PC-9 (cell line): ENCODE results near the gene MEGF8. TPM values are rescaled to one million over a fixed set of nuclear protein-coding genes. Genes with fewer than 3 reads are reported as not detected.

Source experiments
- BruUV-seq: library from RNA; stranded (reverse); fragments of 400-500 nt; replicated peaks from 2 replicates; lab custom pipeline; 2021; lab: Mats Ljungman, UMichigan
- CTCF ChIA-PET: fragments of 300-600 bp; sonication (Branson Sonifier 250); formaldehyde crosslinking; loops from one replicate; lab custom pipeline; 2022; ENCODE audit warnings: antibody characterized with exemption; lab: Charles Lee
- POLR2A ChIA-PET: fragments of 300-600 bp; sonication (Branson Sonifier 250); formaldehyde crosslinking; loops from one replicate; lab custom pipeline; 2022; ENCODE audit warnings: antibody characterized with exemption; ENCODE audit not compliant: unreplicated experiment; lab: Charles Lee
- DNase-seq, 2 experiments: peaks; one replicate each; pipeline versions ENCODE4 v3.0.0 to v3.0.0-alpha.2; 2015 to 2022; ENCODE audit warnings: mixed read lengths in 1 of 2
- H2AFZ ChIP-seq: fragments of 200-600 bp; sonication (generic); 2 replicates; pipeline ENCODE4 v1.8.1; 2017; ENCODE audit warnings: antibody characterized with exemption
- H3F3A ChIP-seq: fragments of 200-600 bp; sonication (generic); 2 replicates; pipeline ENCODE4 v1.8.1; 2017; ENCODE audit warnings: antibody characterized with exemption, mild to moderate bottlenecking, low read depth; ENCODE audit not compliant: insufficient read depth
- H3K27ac ChIP-seq: fragments of 200-600 bp; sonication (generic); 2 replicates; pipeline ENCODE4 v1.6.1; 2016; ENCODE audit warnings: mixed run types
- H3K27me3 ChIP-seq: fragments of 200-600 bp; sonication (generic); 2 replicates; pipeline ENCODE4 v1.6.1; 2016; ENCODE audit warnings: low read depth, mixed run types; ENCODE audit not compliant: insufficient read depth
- H3K36me3 ChIP-seq: fragments of 200-600 bp; sonication (generic); 2 replicates; pipeline ENCODE4 v1.6.1; 2016; ENCODE audit warnings: low read depth, mixed run types
- H3K4me1 ChIP-seq: fragments of 200-600 bp; sonication (generic); replicated peaks from 2 replicates; pipeline ENCODE4 v1.6.1; 2016; ENCODE audit warnings: mixed run types; ENCODE audit not compliant: insufficient read depth
- H3K4me2 ChIP-seq: fragments of 200-600 bp; sonication (generic); 2 replicates; pipeline ENCODE4 v1.6.1; 2017; ENCODE audit warnings: mixed run types
- H3K4me3 ChIP-seq: fragments of 200-600 bp; sonication (generic); 2 replicates; pipeline ENCODE4 v1.6.1; 2016; ENCODE audit warnings: mixed run types
- H3K79me2 ChIP-seq: fragments of 200-600 bp; sonication (generic); 2 replicates; pipeline ENCODE4 v1.6.1; 2017; ENCODE audit warnings: low read depth, mixed run types
- H3K9me2 ChIP-seq: fragments of 200-600 bp; sonication (generic); 2 replicates; pipeline ENCODE4 v1.8.1; 2017; ENCODE audit warnings: mild to moderate bottlenecking; ENCODE audit not compliant: insufficient read depth
- H3K9me3 ChIP-seq: fragments of 200-600 bp; sonication (generic); 2 replicates; pipeline ENCODE4 v1.8.1; 2016; ENCODE audit warnings: low read depth; ENCODE audit not compliant: insufficient read depth
- H4K20me1 ChIP-seq: fragments of 200-600 bp; sonication (generic); 2 replicates; pipeline ENCODE4 v1.8.1; 2017; ENCODE audit not compliant: insufficient read depth
- EZH2 ChIP-seq: fragments of 200-600 bp; sonication (generic); IDR thresholded peaks from 2 replicates; pipeline ENCODE4 v1.8.0; 2017; ENCODE audit warnings: antibody characterized with exemption, low read depth
- intact Hi-C: fragments of 100-400 bp; cut with micrococcal nuclease; formaldehyde crosslinking; loops from one replicate; pipeline ENCODE4 v1.10.0; 2022; ENCODE audit not compliant: unreplicated experiment
- total RNA-seq: library from RNA; stranded (reverse); gene quantifications from 2 replicates; pipeline ENCODE4 v1.2.3, GENCODE V29; 2021
- TF ChIP-seq, protein P1 (sequence below): fragments of 200-600 bp; sonication (generic); conservative IDR thresholded peaks from 2 replicates; pipeline ENCODE4 v1.6.1; 2017; ENCODE audit warnings: mixed run types, antibody characterized with exemption, mild to moderate bottlenecking, moderate library complexity

MEGF8 gene
- total RNA-seq, 1 experiment from 2014 or later, result 40.6 TPM

DNA sequence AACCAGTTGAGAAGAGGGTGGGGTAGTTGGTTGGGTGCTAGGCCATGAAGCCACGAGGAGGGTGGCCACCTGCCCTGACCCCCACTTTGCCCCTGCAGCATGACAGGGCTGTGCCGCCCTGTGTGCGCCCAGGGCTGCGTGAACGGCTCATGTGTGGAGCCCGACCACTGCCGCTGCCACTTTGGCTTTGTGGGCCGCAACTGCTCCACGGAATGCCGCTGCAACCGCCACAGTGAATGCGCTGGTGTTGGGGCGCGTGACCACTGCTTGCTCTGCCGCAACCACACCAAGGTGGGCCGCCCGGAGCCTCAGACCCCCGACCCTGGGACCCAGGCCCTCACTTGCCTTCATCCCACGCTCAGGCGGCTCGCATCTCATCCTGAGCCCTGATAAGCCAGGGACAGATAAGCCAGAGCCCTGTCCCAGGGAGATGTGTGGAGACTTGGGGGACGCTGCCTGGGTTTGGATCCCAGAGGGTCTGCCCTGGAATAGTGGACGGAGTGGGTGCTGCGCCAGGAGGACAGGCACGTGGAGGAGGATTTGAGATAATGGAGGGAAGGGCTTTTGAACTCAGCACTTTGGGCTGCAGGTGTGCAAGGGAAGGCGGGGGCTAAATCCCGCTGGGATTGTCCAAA lies 44.1 kb downstream of the MEGF8 start:
- Histone ChIP-seq H3K9me2 (no peaks in the 10 kb centered on the region), H3K27me3 (no peaks in the 10 kb centered on the region), H2AFZ (no peak overlapping the region), H3K36me3 (no peaks in the 10 kb centered on the region), H3K79me2 (no peaks in the 10 kb centered on the region), H3F3A (no peaks in the 10 kb centered on the region), H3K4me2 (no peak overlapping the region), H4K20me1 (no peaks in the 10 kb centered on the region), H3K9me3 (no peaks in the 10 kb centered on the region), H3K27ac (no peak overlapping the region), H3K4me3 (no peak overlapping the region), H3K4me1 (no peaks in the 10 kb centered on the region)
- intact Hi-C loops, result no loop called here
- ChIA-PET CTCF (interaction anchor here (1.2 kb wide), 1 partner anchor 69 kb away, joined by 6 read pairs; no protein-coding TSS in a partner anchor), POLR2A (no interaction called here)
- BruUV-seq, result no TSS peak
- no peak for DNase-seq
- TF ChIP-seq EZH2, result no peak
- TF ChIP-seq, protein P1, sequence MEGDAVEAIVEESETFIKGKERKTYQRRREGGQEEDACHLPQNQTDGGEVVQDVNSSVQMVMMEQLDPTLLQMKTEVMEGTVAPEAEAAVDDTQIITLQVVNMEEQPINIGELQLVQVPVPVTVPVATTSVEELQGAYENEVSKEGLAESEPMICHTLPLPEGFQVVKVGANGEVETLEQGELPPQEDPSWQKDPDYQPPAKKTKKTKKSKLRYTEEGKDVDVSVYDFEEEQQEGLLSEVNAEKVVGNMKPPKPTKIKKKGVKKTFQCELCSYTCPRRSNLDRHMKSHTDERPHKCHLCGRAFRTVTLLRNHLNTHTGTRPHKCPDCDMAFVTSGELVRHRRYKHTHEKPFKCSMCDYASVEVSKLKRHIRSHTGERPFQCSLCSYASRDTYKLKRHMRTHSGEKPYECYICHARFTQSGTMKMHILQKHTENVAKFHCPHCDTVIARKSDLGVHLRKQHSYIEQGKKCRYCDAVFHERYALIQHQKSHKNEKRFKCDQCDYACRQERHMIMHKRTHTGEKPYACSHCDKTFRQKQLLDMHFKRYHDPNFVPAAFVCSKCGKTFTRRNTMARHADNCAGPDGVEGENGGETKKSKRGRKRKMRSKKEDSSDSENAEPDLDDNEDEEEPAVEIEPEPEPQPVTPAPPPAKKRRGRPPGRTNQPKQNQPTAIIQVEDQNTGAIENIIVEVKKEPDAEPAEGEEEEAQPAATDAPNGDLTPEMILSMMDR, result no peak

DNA sequence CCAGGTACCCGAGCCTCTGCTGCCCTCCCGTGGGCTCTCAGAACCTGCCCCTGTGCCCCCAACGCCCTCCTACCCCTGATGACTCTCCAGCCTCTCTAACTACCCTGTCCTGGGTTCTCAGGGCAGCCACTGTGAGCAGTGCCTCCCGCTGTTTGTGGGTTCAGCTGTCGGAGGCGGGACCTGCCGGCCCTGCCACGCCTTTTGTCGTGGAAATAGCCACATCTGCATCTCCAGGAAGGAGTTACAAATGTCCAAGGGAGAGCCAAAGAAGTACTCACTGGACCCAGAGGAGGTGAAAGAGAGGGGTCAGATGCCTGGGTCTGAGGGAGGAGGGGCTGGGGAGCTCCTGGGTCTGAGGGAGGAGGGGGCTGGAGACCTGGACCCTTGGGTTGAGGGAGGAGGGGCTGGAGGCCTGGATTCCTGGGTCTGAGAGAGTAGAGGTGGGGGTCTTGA lies 44.7 kb downstream of the MEGF8 start:
- CTCF ChIA-PET, result interaction anchor here (1.2 kb wide), 1 partner anchor 70 kb away, joined by 6 read pairs; no protein-coding TSS in a partner anchor
- H2AFZ ChIP-seq, result no peak overlapping the region
- no peak for TF ChIP-seq EZH2
- TF ChIP-seq, protein P1, result no peak

DNA sequence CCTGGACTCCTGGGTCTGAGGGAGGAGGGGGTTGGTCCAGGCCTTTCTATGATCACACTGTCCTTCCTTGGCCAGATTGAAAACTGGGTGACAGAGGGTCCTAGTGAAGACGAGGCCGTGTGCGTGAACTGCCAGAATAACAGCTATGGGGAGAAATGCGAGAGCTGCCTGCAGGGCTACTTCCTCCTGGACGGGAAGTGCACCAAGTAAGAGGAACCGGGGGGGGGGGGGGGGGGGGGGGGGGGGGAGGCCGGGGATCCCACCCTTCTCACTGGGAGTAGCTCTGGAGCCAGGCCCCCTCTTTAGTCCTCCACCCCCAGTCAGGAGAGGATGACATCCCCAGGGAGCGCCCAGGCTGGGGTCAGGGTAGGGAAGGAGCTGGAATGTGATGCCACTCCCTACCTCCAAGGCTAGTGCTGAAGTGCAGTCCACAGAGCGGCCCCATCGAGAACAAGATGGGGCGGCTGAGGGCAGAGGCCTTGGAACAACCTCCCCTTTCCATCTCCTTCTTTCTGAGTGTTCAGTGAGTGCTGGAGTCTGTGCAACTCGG lies 45.3 kb downstream of the MEGF8 start:
- Histone ChIP-seq H3K9me3 (no peaks in the 10 kb centered on the region), H3F3A (no peaks in the 10 kb centered on the region), H3K4me2 (no peak overlapping the region), H3K4me3 (no peak overlapping the region), H3K27ac (no peak overlapping the region), H3K27me3 (no peaks in the 10 kb centered on the region), H3K9me2 (no peaks in the 10 kb centered on the region), H4K20me1 (no peaks in the 10 kb centered on the region), H2AFZ (no peak overlapping the region), H3K79me2 (no peaks in the 10 kb centered on the region), H3K36me3 (no peaks in the 10 kb centered on the region), H3K4me1 (no peaks in the 10 kb centered on the region)
- TF ChIP-seq, protein P1, result no peak
- TF ChIP-seq EZH2, result no peak
- BruUV-seq, result no TSS peak
- intact Hi-C loops, result no loop called here
- ChIA-PET POLR2A (no interaction called here), CTCF (interaction anchor here (0.7 to 1.2 kb wide), 2 partner anchors 70 to 140 kb away, joined by 6 read pairs; no protein-coding TSS in a partner anchor)
- DNase-seq, result no peak

More for the DNA sequence above, 44.7 kb downstream of the MEGF8 start:
- no peaks in the 10 kb centered on the region for H3K4me1 ChIP-seq
- no peaks in the 10 kb centered on the region for H3F3A ChIP-seq
- intact Hi-C loops, result no loop called here
- no peak overlapping the region for H3K4me2 ChIP-seq
- POLR2A ChIA-PET, result no interaction called here
- no peak overlapping the region for H3K4me3 ChIP-seq
- H3K27ac ChIP-seq, result no peak overlapping the region
- BruUV-seq, result no TSS peak
- H3K79me2 ChIP-seq, result no peaks in the 10 kb centered on the region
- no peaks in the 10 kb centered on the region for H3K36me3 ChIP-seq
- no peaks in the 10 kb centered on the region for H4K20me1 ChIP-seq
- DNase-seq, result no peak
- no peaks in the 10 kb centered on the region for H3K27me3 ChIP-seq
- no peaks in the 10 kb centered on the region for H3K9me2 ChIP-seq
- no peaks in the 10 kb centered on the region for H3K9me3 ChIP-seq
